NT2/D1 (cell line): ENCODE measurements around the gene PRDM10.

Experiments used
- YY1 ChIP-seq: IDR thresholded peaks from 2 replicates; pipeline ENCODE4 v1.6.1; 2011; ENCODE audit not compliant: insufficient read length, insufficient read depth
- ZNF274 ChIP-seq: IDR thresholded peaks from 2 replicates; pipeline ENCODE4 v1.6.1; 2011; ENCODE audit warnings: mild to moderate bottlenecking, low read depth, low read length

GRCh38 chr11:130049328-130049771, 46.7 kb upstream of the PRDM10 start:
- TF ChIP-seq ZNF274, result no peak
- no peak for TF ChIP-seq YY1
